ENCODE results near the gene IL17D.
"Not testable (repeated sequence)": the region's sequence is repeated elsewhere in the genome, so short reads cannot be mapped to it uniquely, and the experiment has no call there.

IL17D gene, protein sequence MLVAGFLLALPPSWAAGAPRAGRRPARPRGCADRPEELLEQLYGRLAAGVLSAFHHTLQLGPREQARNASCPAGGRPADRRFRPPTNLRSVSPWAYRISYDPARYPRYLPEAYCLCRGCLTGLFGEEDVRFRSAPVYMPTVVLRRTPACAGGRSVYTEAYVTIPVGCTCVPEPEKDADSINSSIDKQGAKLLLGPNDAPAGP

DNA sequence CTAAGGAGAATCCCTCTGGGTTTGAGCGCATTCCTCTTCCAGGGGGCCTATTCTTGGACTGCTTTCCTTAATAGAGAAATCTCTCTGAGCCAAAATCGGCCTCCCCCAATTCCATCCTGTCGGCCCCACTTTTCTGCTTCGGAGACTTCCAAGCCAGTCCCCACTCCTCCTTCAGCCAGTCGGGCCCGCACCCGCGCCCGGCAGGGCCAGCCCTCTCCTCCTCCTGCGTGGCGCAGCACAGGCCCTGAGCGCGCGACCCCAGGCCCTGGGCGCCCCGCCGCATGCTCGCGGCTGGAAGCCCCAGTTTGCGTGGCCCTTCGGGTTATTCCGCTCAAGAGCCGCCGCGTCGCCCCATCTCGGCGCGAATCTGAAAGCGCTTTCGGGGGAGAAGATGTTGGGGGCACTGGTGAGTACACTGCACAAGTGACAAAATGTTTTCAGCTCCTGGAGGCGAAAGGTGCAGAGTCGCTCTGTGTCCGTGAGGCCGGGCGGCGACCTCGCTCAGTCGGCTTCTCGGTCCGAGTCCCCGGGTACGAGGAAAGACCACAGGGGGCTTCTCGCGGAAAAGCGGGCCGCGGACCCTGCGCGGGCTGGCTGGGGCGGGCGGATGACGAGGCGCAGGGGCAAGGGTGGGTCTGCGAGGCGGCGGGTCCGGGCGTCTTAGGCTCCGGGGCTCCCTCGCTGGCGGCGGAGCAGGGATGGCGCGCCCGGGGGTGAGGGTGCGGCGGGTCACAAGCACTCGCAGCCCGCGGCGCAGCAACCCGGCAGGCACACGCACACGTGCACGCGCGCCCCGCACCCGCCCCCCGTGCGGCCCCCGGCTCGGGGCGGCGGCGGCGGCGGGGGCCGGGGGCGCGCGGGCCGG, at the start of gene IL17D:
Gene IL17D, plus strand, starts transcription at position 785 of the 865 bp plus-strand sequence. CDS start 303 bp downstream, outside the sequence.
- peak in 1 of 3 experiments; percentile 35 for DNase-seq (ENCODE audit: low read depth in 3 of 3)

DNA sequence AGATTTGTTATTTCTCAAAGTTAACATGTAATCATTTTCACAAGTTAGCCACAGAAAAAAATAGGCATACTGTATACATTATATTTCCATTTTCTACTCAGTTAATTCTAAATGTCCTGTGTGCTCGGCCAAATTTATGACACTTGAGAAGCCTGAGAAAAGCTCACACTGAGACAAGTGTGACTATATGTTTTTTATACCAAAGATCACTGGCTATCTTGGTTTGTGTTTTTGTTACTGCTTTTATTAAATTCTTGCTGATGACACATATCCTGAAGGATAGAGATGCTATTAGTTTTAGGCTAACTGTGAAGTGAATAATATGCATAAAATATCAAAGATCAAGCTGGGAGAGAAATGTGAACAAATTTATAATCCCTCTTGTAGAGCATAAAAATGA, 49.3 kb upstream of the IL17D start:
- no peak for DNase-seq (ENCODE audit: low read depth in 3 of 3)

DNA sequence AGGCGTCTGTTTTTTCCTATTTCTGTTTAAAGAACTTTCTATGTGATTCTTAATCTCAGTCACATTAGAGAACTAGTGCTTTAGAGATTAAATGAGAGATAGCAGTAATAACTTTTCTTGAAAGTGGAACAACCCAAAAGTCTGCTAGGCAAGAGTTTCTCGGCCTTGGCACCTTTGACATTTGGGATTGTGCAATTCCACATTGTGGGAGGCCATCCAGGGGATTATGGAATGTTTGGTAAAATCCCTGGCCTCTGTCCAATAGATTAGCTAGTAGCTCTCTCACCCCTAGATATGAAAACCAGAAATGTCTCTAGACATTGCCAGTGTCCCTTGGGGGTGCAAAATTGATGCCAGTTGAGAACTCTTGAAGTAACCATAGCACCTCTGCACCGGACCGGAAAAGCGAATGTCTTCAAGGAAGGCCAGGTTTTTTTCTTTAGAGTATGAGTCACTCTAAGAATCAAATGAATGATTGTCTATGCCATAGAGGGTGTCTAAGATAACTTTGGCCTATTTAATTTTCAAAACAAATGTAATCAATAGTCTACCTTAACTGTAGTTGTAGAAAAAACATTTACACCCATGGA, 45.0 kb upstream of the IL17D start:
- DNase-seq (ENCODE audit: low read depth in 3 of 3): no peak

DNA sequence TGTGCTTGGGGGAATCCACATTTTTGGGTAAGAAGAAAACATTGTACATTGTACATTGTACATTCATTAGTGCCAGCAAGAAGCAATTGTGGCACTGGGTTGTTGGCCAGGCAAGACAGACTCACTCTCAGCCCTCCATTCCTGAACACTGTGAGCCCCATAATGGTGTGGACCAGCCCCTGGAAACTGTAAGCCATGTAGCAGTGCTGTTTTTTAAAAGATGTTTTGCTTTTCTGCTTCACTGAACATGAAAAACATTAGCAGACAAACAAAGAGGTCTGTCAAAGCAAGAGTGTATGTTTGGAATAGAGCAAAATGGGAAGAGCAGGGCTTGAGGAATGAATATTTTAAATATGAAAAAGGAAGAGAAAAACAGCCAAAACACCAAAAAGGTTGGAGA, 39.1 kb upstream of the IL17D start:
- no peak for DNase-seq (ENCODE audit: low read depth in 3 of 3)

DNA sequence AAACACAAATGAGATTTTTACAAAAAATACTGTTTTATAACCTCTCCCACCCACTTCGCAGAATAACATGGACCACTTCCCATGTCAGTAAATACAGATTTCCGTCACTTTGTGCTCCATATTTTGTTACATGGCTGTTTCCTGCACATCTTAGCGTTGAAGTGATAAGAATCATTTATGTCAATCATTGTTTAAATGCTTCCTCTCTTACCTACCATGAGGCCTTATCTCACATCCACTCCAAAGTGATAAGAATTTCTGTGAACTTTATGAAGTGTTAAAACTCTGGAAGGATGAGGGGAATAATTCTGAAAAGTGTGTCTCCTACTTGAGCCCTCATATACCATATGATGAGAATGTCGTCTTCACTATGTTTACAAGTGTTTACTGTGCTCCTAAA, 36.6 kb upstream of the IL17D start:
- DNase-seq (ENCODE audit: low read depth in 3 of 3): no peak

DNA sequence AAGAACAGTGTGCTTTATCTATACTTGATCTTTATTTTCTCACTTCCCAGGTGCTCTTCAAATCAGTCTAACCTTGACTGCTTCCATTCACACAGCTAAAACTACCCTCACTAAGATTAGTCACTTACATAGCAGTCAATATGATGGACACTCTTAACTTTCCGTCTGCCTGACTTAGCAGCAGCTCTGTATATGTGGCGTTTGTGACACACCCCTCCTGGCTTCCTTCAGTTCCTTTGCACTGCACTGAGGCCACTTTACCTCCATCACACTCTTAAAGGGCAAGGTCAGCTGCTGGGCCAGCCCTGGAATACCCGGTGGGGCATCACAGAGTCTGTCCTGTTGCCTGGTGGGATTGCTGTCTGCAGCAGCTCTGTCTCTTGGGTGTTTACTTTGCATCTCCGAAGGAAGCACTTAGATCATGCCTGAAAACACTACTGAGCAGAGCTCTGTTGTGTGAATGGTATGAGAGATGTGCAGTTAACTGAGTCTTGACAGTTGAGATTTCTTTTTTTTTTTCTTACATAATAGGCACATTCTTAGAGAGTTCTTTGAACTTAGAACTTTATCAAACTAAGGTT, 35.6 kb upstream of the IL17D start:
- DNase-seq (ENCODE audit: low read depth in 3 of 3): no peak

DNA sequence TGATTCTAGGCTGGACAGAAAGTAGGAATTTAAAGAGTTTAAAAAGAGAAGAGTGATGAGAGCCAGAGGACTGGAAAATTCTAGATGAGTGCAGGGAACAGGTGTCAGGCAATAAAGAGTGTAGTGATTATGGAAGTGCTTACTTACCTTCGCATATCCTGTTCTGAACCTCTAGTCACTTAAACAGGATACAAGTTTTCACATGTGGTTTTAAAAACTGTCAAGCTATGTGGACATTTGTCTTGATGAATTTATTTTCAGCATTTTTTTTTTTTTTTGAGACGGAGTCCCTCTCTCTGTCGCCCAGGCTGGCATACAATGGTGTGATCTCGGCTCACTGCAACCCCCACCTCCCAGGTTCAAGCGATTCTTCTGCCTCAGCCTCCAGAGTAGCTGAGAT, 34.3 kb upstream of the IL17D start:
- DNase-seq (ENCODE audit: low read depth in 3 of 3): no peak

DNA sequence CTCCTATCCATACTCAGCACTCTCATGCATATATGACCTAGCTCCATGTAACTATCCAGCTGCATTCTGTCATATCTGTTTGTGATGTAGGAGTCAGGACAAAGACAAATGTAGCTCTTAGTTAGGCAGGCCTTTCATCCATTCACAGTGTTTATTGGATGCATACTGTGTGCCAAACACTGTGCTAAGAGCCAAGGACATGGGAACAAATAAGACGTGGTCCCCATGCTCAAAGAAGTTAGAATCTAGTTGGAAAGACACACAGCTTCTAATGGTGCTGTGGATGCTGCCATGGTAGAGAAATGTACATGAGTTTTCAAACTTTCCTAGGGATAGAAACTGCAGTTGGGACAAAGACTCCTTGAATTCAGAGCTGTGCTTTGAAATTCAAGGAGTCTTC, 31.7 kb upstream of the IL17D start:
- DNase-seq (ENCODE audit: low read depth in 3 of 3): no peak

DNA sequence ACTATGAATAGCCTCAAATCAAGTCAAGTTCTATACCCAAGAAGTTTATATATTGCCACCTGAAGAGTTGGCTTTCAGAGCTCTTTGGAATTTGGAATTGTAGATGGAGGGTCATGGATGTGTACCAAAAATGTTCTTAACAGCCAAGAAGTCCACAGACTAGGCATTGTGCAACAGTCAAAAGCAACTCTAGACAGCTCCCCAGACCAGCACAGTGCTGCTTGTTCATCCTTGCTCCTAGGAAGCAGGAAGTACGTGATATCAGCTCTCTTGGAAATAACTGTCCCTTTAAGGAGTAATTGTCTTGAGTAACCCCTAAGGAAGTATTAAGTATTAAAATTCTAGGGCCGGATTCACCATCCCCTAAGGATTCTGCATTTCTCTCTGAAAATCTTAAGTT, 30.7 kb upstream of the IL17D start:
- DNase-seq (ENCODE audit: low read depth in 3 of 3): no peak

DNA sequence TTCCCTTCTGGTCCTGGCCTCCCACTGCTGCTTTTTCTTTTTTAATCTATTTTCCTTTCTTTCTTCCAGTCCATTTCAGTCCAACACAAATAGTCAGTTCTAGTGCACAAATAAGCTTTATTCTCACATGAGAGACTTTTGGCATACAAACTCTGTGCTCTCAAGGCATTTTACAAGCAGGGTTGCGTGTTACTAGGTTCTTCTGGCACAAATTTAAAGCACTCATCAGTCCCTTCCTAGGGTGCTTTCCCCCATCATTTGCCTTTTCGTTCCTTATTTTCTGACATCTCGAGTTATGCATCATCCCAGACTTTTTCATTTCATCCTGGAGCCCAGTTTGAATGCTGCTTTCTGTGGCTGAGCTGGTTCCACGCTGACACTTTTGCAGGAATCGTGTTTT, 29.8 kb upstream of the IL17D start:
- DNase-seq (ENCODE audit: low read depth in 3 of 3): no peak

DNA sequence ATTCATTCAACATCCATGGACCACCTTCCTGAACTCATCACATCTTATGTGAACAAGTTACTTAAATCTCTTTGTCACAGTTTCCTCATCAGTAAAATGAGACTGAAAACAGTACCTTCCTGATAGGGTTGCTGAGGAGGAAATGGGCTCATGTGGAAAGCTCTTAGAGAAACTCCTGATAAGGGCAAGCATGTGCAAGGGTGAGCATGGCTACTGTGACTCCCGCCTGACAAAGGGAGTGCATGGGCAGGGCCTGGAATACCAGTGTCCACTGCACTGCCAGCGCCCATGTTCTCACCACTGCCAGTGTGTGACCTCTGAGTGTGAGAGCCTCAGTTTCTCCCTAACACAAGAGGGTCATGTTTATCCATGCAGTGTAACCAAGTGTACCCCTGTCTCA, 27.3 kb upstream of the IL17D start:
- no peak for DNase-seq (ENCODE audit: low read depth in 3 of 3)

DNA sequence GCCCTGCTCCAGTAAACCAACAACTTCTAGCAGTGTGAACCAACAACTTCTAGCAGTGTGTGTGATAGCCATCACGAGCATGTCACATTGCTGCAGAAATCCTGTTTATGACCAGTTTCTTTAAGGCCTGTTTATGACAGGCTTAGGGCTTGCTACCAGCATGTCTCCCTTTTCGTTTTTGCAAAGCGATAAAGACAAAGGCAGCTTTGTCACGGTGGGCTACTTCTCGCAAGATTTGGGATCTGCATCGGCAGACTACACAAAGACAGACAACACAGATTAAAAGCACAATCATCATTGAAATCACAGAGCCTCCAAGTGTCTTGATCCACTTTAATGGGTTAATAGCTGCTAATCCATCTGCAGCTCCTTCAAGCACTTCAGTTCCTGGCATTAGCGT, 24.9 kb upstream of the IL17D start:
- DNase-seq (ENCODE audit: low read depth in 3 of 3): not testable (repeated sequence)

DNA sequence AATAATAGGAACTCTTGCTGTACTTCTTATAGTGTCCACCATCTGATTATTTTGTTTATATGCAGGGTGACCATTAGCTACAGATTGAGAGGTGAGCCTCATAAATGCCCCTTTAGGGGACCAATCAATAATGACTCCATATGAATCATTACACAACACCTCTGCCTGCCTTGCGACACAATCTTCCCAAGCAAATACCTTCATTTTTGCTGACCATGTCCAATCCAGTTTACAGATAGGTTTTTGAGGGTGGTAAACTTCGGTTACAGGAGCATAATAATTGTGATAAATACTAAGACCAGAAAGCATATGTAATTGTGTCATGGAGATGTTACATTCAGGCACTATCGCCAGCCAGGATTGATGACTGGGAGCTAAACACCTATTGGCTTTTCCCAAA, 23.6 kb upstream of the IL17D start:
- DNase-seq (ENCODE audit: low read depth in 3 of 3): no peak

DNA sequence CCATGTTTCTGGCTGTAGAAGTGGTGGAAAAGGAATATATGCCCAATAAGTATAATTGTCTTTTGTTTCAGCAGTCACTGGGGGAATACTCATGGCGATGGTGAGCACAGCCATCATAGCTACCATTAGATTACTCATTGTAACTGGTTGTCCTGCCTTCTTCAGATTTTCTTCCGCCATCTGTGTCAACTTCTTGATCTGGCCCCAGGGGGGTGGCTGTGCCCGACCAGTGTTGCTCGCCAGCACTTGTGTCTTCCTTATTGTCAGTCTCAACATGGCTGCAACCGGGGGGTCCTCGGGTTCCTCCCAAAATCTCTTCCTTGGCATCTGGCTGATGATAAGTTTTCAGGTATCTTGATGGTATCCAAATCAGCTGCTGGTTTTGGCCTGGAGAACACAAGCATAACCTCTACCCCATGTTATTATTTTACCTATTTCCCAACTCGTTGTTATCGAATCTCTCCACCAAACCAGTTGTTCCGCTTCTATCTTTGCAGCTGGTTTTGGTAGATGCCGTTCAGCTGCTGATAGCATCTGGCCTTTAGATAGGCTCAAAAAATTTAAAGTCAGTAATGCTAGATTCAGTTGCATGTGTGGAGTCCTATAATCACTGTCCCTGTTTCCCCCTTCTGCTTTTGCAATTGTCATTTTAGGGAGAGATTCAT, 23.0 kb upstream of the IL17D start:
- no peak for DNase-seq (ENCODE audit: low read depth in 3 of 3)

DNA sequence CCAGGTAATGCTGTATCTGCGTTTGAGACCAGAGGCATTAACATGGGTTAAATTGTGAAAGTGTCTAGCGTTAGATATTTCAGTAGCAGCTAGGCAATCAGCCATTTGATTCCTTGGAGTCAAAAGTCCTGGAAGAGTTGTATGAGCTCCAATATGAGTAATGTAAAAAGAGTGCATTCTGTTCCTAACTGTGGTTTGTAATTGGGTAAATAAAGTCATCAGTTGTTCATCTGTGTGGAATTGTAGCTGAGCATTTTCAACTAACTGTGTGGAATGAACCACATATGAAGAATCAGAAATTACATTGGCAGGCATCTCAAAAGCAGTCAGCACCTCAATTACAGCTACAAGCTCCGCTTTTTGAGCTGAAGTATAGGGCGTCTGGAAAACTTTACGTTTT, 22.0 kb upstream of the IL17D start:
- DNase-seq (ENCODE audit: low read depth in 3 of 3): not testable (repeated sequence)

DNA sequence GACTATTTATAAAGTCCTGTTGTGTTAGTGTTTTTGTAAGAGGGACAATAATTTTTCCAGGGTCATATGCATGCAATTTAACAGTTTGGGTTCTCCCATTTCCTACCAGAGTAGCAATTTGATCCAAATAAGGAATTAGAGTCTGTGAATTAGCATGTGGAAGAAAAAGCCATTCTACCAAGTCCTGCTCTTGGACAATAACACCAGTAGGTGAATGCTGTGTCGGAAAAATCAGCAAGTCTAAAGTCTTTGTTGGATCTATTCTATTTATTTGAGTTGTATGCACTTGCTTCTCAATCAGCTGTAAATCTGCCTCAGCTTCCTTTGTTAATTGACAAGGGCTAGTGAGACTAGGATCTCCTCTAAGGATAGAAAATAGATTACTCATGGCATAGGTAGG, 21.4 kb upstream of the IL17D start:
- DNase-seq (ENCODE audit: low read depth in 3 of 3): no peak

DNA sequence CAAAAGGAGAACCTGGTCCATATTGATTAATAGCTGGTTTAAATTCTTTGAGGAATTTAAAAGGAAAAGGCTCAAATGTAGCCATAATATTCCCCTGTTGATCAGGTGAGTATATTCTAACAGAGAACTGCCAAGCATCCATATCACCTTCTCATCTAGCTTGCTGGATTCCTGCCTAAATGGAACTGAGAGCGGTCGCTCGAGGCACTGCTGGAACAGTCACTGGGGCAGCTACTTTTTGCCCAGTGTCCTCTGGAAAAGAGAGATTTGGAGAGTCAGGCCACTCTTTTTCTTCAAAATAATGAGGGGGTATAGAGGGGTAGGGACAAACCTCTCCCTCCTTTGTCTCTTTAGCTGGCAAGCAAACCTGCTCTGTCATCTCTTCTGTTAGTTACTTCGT, 19.5 kb upstream of the IL17D start:
- DNase-seq (ENCODE audit: low read depth in 3 of 3): no peak

DNA sequence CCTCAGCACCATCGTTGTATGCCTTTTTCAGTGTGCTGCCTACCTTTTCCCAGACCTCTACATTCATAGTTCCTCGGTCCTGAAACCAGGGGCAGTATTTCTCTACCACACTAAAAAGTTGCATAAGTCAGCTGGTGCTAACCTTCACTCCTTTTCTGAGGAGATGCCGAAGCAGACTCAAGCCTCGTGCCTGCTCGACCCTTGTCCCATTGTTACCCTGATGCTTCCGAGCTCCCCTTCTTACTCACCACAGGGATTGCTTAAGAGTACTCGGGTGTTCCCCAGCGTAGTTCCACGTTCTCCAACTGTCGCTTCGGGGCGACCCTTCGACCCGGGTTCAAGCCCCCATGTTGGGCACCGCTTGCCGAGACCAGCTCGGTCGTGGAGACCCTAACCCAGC, 19.0 kb upstream of the IL17D start:
- no peak for DNase-seq (ENCODE audit: low read depth in 3 of 3)

DNA sequence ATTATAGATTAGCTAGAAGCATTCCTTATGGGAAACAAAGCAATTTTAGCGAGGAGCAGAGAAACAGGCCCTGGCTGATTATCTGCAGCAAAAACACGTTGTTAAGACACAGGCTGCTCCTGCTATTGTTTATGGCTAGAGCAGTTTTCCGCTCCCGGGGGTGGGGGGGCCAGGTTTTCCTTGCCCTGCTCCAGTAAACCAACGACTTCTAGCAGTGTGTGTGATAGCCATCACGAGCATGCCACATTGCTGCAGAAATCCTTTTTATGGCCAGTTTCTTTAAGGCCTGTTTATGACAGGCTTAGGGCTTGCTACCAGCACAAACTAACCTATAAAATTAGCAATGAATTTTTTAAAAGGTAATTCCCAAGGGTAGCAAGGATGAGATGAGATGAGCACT, 18.4 kb upstream of the IL17D start:
- DNase-seq (ENCODE audit: low read depth in 3 of 3): no peak

DNA sequence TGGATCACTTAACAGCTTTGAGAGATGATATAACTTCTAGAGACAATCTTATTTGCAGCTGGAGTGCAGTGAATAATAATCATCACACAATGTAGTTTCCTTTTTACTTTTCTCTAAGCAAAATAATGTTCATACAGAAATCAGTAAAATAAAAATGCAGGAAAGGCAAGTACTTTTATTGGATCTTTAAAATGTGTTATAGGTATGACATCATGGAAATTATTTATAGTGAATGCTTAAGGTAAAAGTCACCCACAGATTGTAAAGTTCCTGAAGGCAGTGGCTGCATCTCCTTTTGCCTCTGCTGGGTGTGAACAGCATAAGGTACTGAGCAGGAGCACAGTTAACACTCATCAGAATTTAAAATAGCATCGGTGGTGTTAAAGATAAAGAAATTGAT, 17.3 kb upstream of the IL17D start:
- no peak for DNase-seq (ENCODE audit: low read depth in 3 of 3)

DNA sequence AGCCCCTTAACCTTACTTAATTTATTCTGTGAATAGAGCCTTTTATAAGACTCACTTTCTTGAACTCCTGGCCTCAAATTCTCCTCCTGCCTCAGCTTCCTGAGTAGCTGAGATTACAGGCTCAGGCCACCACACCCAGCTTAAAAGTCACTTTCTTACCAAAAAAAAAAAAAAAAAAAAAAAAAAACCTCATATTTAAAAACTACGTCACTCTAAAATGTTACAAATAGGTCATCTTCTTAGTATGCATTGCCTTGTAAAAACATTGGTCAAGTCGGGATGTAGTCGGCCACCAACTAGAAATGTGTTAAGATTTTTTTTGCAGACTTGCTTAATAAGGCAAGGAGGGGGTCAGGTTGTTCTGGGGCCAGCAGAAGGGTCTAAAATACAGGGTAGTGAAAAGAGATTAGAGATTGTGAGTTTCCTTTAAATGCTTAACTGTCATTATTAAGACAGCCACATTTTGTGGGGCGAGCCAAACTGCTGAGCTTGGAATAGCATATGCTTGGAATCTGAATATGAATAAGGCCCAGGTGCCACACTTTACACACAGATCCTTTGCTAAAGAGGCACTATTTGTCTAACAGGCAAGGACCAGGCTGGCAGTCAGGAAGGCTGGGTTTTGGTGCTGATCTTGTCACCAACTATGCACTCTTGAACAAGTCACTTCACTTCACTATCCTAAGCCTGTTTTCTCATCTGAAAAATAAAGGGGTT, 16.5 kb upstream of the IL17D start:
- DNase-seq (ENCODE audit: low read depth in 3 of 3): no peak

DNA sequence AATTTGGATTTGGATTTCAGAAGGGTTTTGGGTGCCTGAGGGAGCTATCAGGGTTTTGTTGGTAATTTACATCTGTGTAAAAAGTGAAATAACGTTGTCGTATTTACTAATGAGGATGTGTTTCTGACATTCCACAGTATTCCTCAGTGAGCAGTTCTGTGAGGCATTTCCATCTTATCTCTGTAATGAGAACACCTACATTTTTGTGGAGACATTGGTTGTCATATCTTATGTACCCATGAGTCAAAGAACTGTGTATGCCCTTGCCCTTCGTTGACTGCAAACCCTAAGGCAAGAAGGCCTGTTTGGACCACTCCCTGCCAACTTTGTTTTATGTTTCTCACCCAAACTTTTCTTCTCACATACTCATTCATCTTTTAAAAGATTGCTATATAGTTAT, 14.2 kb upstream of the IL17D start:
- DNase-seq (ENCODE audit: low read depth in 3 of 3): no peak
